Astrocyte (in vitro differentiated cells and primary cell): ENCODE results near the gene OTOP3. TPM values are rescaled to one million over a fixed set of nuclear protein-coding genes. Genes with fewer than 3 reads are reported as not detected.

Experiments used
- DNase-seq: peaks from one replicate; pipeline ENCODE4 v3.0.0-alpha.2; 2010; ENCODE audit warnings: low read depth
- FAIRE-seq: peaks from 2 replicates; lab custom pipeline; 2011; peaks lifted over from hg19 to GRCh38; lab: Jason Lieb, UNC
- H2AFZ ChIP-seq: 2 replicates; pipeline ENCODE4 v1.6.0; 2012; ENCODE audit warnings: low read depth, low read length, inconsistent platforms
- H3K27ac ChIP-seq: 2 replicates; pipeline ENCODE4 v1.5.1; 2011; ENCODE audit warnings: low read depth, low read length, inconsistent platforms
- H3K27me3 ChIP-seq: 2 replicates; pipeline ENCODE4 v1.6.0; 2011; ENCODE audit warnings: low read length, inconsistent platforms; ENCODE audit not compliant: insufficient read depth
- H3K36me3 ChIP-seq: 2 replicates; pipeline ENCODE4 v1.5.1; 2011; ENCODE audit warnings: low read length, inconsistent platforms; ENCODE audit not compliant: insufficient read depth
- H3K4me1 ChIP-seq: 2 replicates; pipeline ENCODE4 v1.5.1; 2011; ENCODE audit warnings: low read length, inconsistent platforms; ENCODE audit not compliant: insufficient read depth
- H3K4me2 ChIP-seq: 2 replicates; pipeline ENCODE4 v1.6.0; 2012; ENCODE audit warnings: low read length, inconsistent platforms
- H3K4me3 ChIP-seq: 2 replicates; pipeline ENCODE4 v1.5.1; 2011; ENCODE audit warnings: low read depth, mild to moderate bottlenecking, low read length, inconsistent platforms; ENCODE audit not compliant: insufficient read depth
- H3K79me2 ChIP-seq: 2 replicates; pipeline ENCODE4 v1.6.0; 2012; ENCODE audit warnings: mild to moderate bottlenecking, low read length, inconsistent platforms; ENCODE audit not compliant: insufficient read depth
- H3K9ac ChIP-seq: 2 replicates; pipeline ENCODE4 v1.6.0; 2012; ENCODE audit warnings: mild to moderate bottlenecking, low read length, inconsistent platforms
- H3K9me3 ChIP-seq: 2 replicates; pipeline ENCODE4 v1.5.1; 2012; ENCODE audit warnings: low read depth, mild to moderate bottlenecking, low read length, inconsistent platforms; ENCODE audit not compliant: insufficient read depth
- H4K20me1 ChIP-seq: 2 replicates; pipeline ENCODE4 v1.6.0; 2012; ENCODE audit warnings: low read length, inconsistent platforms; ENCODE audit not compliant: insufficient read depth
- H3K27ac Mint-ChIP-seq: one replicate; pipeline ENCODE4 v1.8.0; 2021; ENCODE audit warnings: mild to moderate bottlenecking, mixed read lengths; ENCODE audit not compliant: unreplicated experiment
- H3K27me3 Mint-ChIP-seq: one replicate; pipeline ENCODE4 v1.8.0; 2021; ENCODE audit warnings: low read depth, mixed read lengths; ENCODE audit not compliant: unreplicated experiment
- H3K36me3 Mint-ChIP-seq: one replicate; pipeline ENCODE4 v1.8.0; 2021; ENCODE audit warnings: low read depth, mixed read lengths; ENCODE audit not compliant: unreplicated experiment
- H3K4me1 Mint-ChIP-seq: one replicate; pipeline ENCODE4 v1.8.0; 2021; ENCODE audit warnings: low read depth, mixed read lengths; ENCODE audit not compliant: unreplicated experiment
- H3K4me3 Mint-ChIP-seq: one replicate; pipeline ENCODE4 v1.8.0; 2021; ENCODE audit warnings: mild to moderate bottlenecking, moderate library complexity, mixed read lengths; ENCODE audit not compliant: unreplicated experiment
- H3K9me3 Mint-ChIP-seq: one replicate; pipeline ENCODE4 v1.8.0; 2021; ENCODE audit warnings: mild to moderate bottlenecking, mixed read lengths; ENCODE audit not compliant: unreplicated experiment
- CTCF ChIP-seq: IDR thresholded peaks from 2 replicates; pipeline ENCODE4 v1.5.1; 2011; ENCODE audit warnings: low read depth, mild to moderate bottlenecking, inconsistent platforms, low read length, moderate library complexity; ENCODE audit not compliant: insufficient read depth
- EZH2 ChIP-seq: IDR thresholded peaks from 2 replicates; pipeline ENCODE4 v1.6.1; 2012; ENCODE audit warnings: mild to moderate bottlenecking, low read length, inconsistent platforms; ENCODE audit not compliant: insufficient read depth
- total RNA-seq: library from RNA; stranded (reverse); gene quantifications from 2 replicates; pipeline ENCODE4 v1.2.1, GENCODE V29; 2021

OTOP3 gene
- total RNA-seq, 1 donor from 2014 or later: not detected

DNA sequence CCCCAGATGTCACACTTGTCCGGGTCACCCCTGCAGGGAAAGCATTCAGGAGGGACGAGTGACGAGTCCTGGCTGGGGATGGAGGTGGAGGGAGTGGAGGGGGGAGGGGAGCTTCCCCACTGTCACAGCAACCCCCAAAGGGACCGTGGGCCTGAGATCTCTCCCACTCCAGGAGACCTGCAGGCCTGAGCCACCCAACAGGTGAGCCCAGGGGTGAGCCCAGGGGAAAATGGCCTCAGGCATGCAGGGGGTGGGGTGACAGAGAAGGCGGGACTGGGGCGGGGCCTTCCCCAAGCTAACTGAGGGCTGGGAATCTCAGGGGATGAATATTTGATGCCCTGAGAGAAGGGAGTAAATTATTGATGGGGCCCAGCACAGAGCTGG, 15.1 kb upstream of the OTOP3 start:
- Histone ChIP-seq H3K4me2 (no peak overlapping the region), H3K9ac (no peak overlapping the region), H4K20me1 (no peaks in the 10 kb centered on the region), H2AFZ (no peak overlapping the region), H3K9me3 (no peaks in the 10 kb centered on the region), H3K27me3 (peaks cover 37% of the 10 kb centered on the region), H3K79me2 (no peaks in the 10 kb centered on the region), H3K4me3 (no peak overlapping the region), H3K36me3 (no peaks in the 10 kb centered on the region), H3K4me1 (no peaks in the 10 kb centered on the region), H3K27ac (no peak overlapping the region)
- peaks cover 44% of the 10 kb centered on the region for H3K27me3 Mint-ChIP-seq
- no peaks in the 10 kb centered on the region for H3K36me3 Mint-ChIP-seq
- TF ChIP-seq CTCF: no peak
- no peak for TF ChIP-seq EZH2
- H3K4me3 Mint-ChIP-seq: no peak overlapping the region
- H3K27ac Mint-ChIP-seq: no peak overlapping the region
- FAIRE-seq: no peak
- no peak for DNase-seq
- no peaks in the 10 kb centered on the region for H3K4me1 Mint-ChIP-seq
- H3K9me3 Mint-ChIP-seq: peaks cover 3% of the 10 kb centered on the region

GRCh38 chr17:74921026-74921681, 14.5 kb upstream of the OTOP3 start:
- Mint-ChIP-seq H3K4me3 (no peak overlapping the region), H3K36me3 (no peaks in the 10 kb centered on the region), H3K9me3 (peaks cover 5% of the 10 kb centered on the region), H3K27me3 (peaks cover 47% of the 10 kb centered on the region), H3K4me1 (no peaks in the 10 kb centered on the region), H3K27ac (no peak overlapping the region)
- TF ChIP-seq CTCF (no peak), EZH2 (no peak)
- no peaks in the 10 kb centered on the region for H3K9me3 ChIP-seq
- no peaks in the 10 kb centered on the region for H3K36me3 ChIP-seq
- H4K20me1 ChIP-seq: no peaks in the 10 kb centered on the region
- no peaks in the 10 kb centered on the region for H3K4me1 ChIP-seq
- H3K79me2 ChIP-seq: no peaks in the 10 kb centered on the region
- peaks cover 42% of the 10 kb centered on the region for H3K27me3 ChIP-seq
- H3K9ac ChIP-seq: no peak overlapping the region
- H3K4me3 ChIP-seq: no peak overlapping the region
- H3K4me2 ChIP-seq: no peak overlapping the region
- no peak for DNase-seq
- H3K27ac ChIP-seq: no peak overlapping the region
- FAIRE-seq: no peak
- no peak overlapping the region for H2AFZ ChIP-seq

GRCh38 chr17:74921769-74922168, 13.9 kb upstream of the OTOP3 start:
- Histone ChIP-seq H3K9me3 (no peaks in the 10 kb centered on the region), H3K36me3 (no peaks in the 10 kb centered on the region), H3K79me2 (no peaks in the 10 kb centered on the region), H3K4me3 (no peak overlapping the region), H3K4me2 (no peak overlapping the region), H3K27me3 (peaks cover 45% of the 10 kb centered on the region), H3K27ac (no peak overlapping the region), H3K9ac (no peak overlapping the region), H4K20me1 (no peaks in the 10 kb centered on the region), H3K4me1 (no peaks in the 10 kb centered on the region), H2AFZ (no peak overlapping the region)
- Mint-ChIP-seq H3K4me1 (no peaks in the 10 kb centered on the region), H3K9me3 (peaks cover 6% of the 10 kb centered on the region), H3K27ac (no peak overlapping the region), H3K27me3 (peaks cover 51% of the 10 kb centered on the region), H3K4me3 (no peak overlapping the region), H3K36me3 (no peaks in the 10 kb centered on the region)
- TF ChIP-seq CTCF: no peak
- FAIRE-seq (no peak), DNase-seq (no peak)
